Vagina (tissue), 2 donors: ENCODE measurements around the gene MPRIP. TPM values are rescaled to one million over a fixed set of nuclear protein-coding genes. Genes with fewer than 3 reads are reported as not detected.

Experiments
- DNase-seq, 2 donors: peaks; one replicate each; pipeline ENCODE4 v3.0.0-alpha.2; 2017; ENCODE audit errors: extremely low spot score in 2 of 2
- H3K27ac ChIP-seq: fragments of 200-600 bp; sonication (generic); one replicate; pipeline ENCODE4 v1.5.1; 2019
- H3K27me3 ChIP-seq: fragments of 200-600 bp; sonication (generic); one replicate; pipeline ENCODE4 v1.5.1; 2019
- H3K36me3 ChIP-seq, 2 donors: fragments of 200-600 bp; sonication (generic); one replicate each; pipeline ENCODE4 v1.5.1; 2017 to 2019
- H3K4me1 ChIP-seq: fragments of 200-600 bp; sonication (generic); one replicate; pipeline ENCODE4 v1.5.1; 2019
- H3K4me3 ChIP-seq, 2 donors: fragments of 200-600 bp; sonication (generic); 1 replicate in 1 of 2; 2 replicates in 1 of 2; pipeline ENCODE4 v1.5.1; 2016 to 2019
- H3K9me3 ChIP-seq: fragments of 200-600 bp; sonication (generic); one replicate; pipeline ENCODE4 v1.5.1; 2019
- CTCF ChIP-seq, 3 experiments: fragments of 450-650 bp in 2 of 3; fragments of 200-600 bp in 1 of 3; sonication (generic) in 1 of 3; IDR thresholded peaks; one replicate each; pipeline ENCODE4 v1.5.1; 2017 to 2019; ENCODE audit warnings: antibody characterized with exemption in 3 of 3, mild to moderate bottlenecking in 2 of 3, moderate library complexity in 2 of 3
- POLR2A ChIP-seq, 2 donors: fragments of 450-650 bp; IDR thresholded peaks; one replicate each; pipeline ENCODE4 v1.6.1; 2017; ENCODE audit warnings: antibody characterized with exemption in 2 of 2, mild to moderate bottlenecking in 2 of 2, moderate library complexity in 2 of 2
- POLR2AphosphoS5 ChIP-seq, 2 donors: sonication (generic); formaldehyde crosslinking; IDR thresholded peaks; one replicate each; pipeline ENCODE4 v1.9.0; 2017; ENCODE audit warnings: antibody characterized with exemption in 2 of 2, mild to moderate bottlenecking in 2 of 2, low read depth in 1 of 2; ENCODE audit not compliant: insufficient read depth in 1 of 2
- intact Hi-C: fragments of 100-400 bp; cut with DNase I; formaldehyde crosslinking; loops from one replicate; pipeline ENCODE4 v1.15.1; 2023
- total RNA-seq: library from RNA; depleted of rRNA; stranded (reverse); fragments of >200 nt; gene quantifications from one replicate; pipeline ENCODE4 v1.2.3, GENCODE V29; 2016

MPRIP gene
- total RNA-seq, 1 donor from 2014 or later = 202 TPM

GRCh38 chr17:17150448-17150800 lies 108.2 kb downstream of the MPRIP start:
- no peak for DNase-seq
- intact Hi-C loops = no loop called here
- Histone ChIP-seq H3K27ac (no peak overlapping the region), H3K4me1 (peaks cover 18% of the 10 kb centered on the region), H3K4me3 (no peak overlapping the region), H3K36me3 (peaks cover 0 to 68% of the 10 kb centered on the region in 2 donors), H3K27me3 (no peaks in the 10 kb centered on the region), H3K9me3 (no peaks in the 10 kb centered on the region)
- TF ChIP-seq POLR2A (IDR thresholded peaks at IDR 0.05) (no peak), POLR2AphosphoS5 (IDR thresholded peaks at IDR 0.05; ENCODE audit: insufficient read depth in 1 of 2, low read depth in 1 of 2) (no peak), CTCF (IDR thresholded peaks at IDR 0.05) (no peak)

- TF ChIP-seq CTCF (IDR thresholded peaks at IDR 0.05) (no peak), POLR2A (IDR thresholded peaks at IDR 0.05) (no peak), POLR2AphosphoS5 (IDR thresholded peaks at IDR 0.05; ENCODE audit: insufficient read depth in 1 of 2, low read depth in 1 of 2) (no peak)
- H3K27me3 ChIP-seq = no peaks in the 10 kb centered on the region
- peaks cover 0 to 68% of the 10 kb centered on the region in 2 donors for H3K36me3 ChIP-seq
- no peak for DNase-seq
- intact Hi-C loops = no loop called here
- no peak overlapping the region for H3K27ac ChIP-seq
- no peaks in the 10 kb centered on the region for H3K9me3 ChIP-seq
- peaks cover 23% of the 10 kb centered on the region for H3K4me1 ChIP-seq
- H3K4me3 ChIP-seq = no peak overlapping the region
Observed at GRCh38 chr17:17151055-17151454, 108.8 kb downstream of the MPRIP start.

GRCh38 chr17:17151541-17151940 lies 109.3 kb downstream of the MPRIP start:
- TF ChIP-seq POLR2A (IDR thresholded peaks at IDR 0.05) (no peak), CTCF (IDR thresholded peaks at IDR 0.05) (no peak), POLR2AphosphoS5 (IDR thresholded peaks at IDR 0.05; ENCODE audit: insufficient read depth in 1 of 2, low read depth in 1 of 2) (no peak)
- H3K36me3 ChIP-seq = peaks cover 0 to 68% of the 10 kb centered on the region in 2 donors
- intact Hi-C loops = no loop called here

GRCh38 chr17:17151962-17152361 lies 109.7 kb downstream of the MPRIP start:
- TF ChIP-seq POLR2AphosphoS5 (IDR thresholded peaks at IDR 0.05; ENCODE audit: insufficient read depth in 1 of 2, low read depth in 1 of 2) (peak in 1 of 2 donors; percentile 53), CTCF (IDR thresholded peaks at IDR 0.05) (no peak)
- H3K9me3 ChIP-seq = no peaks in the 10 kb centered on the region
- no peak overlapping the region for H3K4me3 ChIP-seq
- no peak for DNase-seq
- peaks cover 28% of the 10 kb centered on the region for H3K4me1 ChIP-seq
- H3K36me3 ChIP-seq = peaks cover 0 to 71% of the 10 kb centered on the region in 2 donors
- no peaks in the 10 kb centered on the region for H3K27me3 ChIP-seq
- intact Hi-C loops = no loop called here
- H3K27ac ChIP-seq = peak overlapping the region; percentile 39

More at GRCh38 chr17:17151541-17151940, 109.3 kb downstream of the MPRIP start:
- Histone ChIP-seq H3K4me1 (peaks cover 28% of the 10 kb centered on the region), H3K27me3 (no peaks in the 10 kb centered on the region), H3K4me3 (no peak overlapping the region), H3K9me3 (no peaks in the 10 kb centered on the region), H3K27ac (peak overlapping the region; percentile 39)
- DNase-seq = no peak

- Histone ChIP-seq H3K27me3 (no peaks in the 10 kb centered on the region), H3K4me1 (peaks cover 28% of the 10 kb centered on the region), H3K4me3 (no peak overlapping the region), H3K9me3 (no peaks in the 10 kb centered on the region), H3K27ac (peak overlapping the region; percentile 39), H3K36me3 (peaks cover 0 to 71% of the 10 kb centered on the region in 2 donors)
- DNase-seq = no peak
- intact Hi-C loops = no loop called here
- TF ChIP-seq CTCF (IDR thresholded peaks at IDR 0.05) (no peak), POLR2A (IDR thresholded peaks at IDR 0.05) (no peak), POLR2AphosphoS5 (IDR thresholded peaks at IDR 0.05; ENCODE audit: insufficient read depth in 1 of 2, low read depth in 1 of 2) (no peak)
Observed at GRCh38 chr17:17152385-17152784, 110.1 kb downstream of the MPRIP start.
